NCI-H510A treated with DMSO at 0.1 percent for 48 hours (cell line): ENCODE results near the gene SLC17A9.
"Not testable (repeated sequence)": the region's sequence is repeated elsewhere in the genome, so short reads cannot be mapped to it uniquely, and the experiment has no call there.

ENCODE experiments used
- DNase-seq: peaks from one replicate; lab custom pipeline; 2025; lab: John Stamatoyannopoulos, UW

SLC17A9 gene

GRCh38 chr20:62957136-62958117, 4.9 kb downstream of the SLC17A9 start:
- DNase-seq = no peak

DNA sequence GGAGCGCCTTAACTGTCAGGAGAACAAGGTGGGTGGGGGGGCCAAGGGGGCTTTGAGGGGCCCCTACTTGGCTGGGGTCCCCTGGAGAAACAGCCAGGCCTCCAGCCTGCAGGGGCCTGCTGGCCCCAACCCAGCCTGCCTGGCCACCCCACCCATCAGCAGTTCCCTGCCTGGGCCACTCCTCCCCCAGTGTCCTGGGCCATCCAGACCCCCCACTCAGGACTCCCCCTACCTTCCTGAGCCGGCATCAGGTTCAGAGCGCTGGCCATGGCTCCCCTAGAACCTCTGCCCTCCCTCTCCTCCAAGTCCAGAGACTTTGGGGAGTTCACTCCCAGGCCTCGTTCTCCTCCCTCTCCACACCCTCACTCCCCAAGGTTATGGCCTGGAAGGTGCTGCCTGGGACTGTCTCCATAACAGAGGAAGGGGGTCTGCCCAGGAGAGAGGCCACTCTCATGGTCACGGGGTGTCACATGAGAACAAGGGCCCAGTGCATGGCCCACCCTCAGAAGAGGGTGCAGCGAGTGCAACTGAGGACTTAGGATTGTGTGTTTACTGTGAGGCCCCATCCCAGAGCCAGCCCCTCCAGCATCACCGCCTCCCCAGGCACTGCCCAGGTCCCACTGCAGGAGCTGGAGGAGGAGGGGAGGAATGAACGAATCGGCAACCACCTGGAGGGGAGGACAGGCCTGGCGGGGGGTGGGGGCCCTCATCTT, 6.0 kb downstream of the SLC17A9 start:
- DNase-seq = no peak

DNA sequence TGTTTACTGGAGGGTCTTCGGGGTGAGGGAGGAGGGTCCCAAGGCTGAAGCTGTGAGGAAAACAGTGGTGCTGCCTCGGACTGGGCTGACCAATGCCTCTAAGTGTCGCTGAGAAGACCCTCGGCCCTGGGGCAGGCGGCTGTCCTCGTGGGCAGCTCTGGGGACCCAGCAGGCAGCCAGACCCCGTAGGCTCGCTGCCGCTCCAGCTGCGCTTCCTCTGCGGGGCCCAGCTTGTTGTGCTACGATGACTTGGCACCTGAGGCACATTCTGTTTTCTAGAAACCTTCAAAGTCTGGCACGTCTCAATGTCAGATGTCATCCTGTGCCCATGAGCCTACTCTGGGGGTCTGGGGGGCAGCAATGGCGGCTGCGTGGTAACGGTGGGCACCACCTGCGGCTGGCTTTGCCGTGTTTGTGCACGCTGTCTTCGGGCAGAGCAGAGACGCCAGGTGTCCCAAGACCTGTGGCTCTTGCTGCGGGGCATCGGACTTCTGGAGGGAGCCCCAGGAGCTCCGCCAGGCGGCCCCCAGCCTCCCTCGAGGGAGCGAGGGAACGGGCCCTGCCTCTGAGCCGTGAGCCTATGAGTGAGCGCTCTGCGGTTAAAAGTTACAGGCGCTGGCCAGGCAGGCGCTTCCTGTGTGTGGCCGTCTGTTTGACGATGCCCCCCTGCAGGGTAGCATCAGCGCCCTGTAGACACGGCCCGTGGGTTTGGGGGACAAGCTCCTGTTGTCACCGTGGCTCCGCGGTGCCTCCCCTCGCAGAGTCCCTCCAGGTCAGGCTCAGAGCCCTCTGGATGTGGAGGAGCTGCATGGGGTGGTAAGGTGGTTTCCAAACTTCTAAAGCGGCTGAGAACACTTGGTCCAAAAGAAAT, 6.8 kb downstream of the SLC17A9 start:
- no peak for DNase-seq

- DNase-seq = no peak
These were observed 7.5 kb downstream of the SLC17A9 start for GRCh38 chr20:62959998-62960436.

GRCh38 chr20:62960446-62961309, 8.2 kb downstream of the SLC17A9 start:
- not testable (repeated sequence) for DNase-seq

DNA sequence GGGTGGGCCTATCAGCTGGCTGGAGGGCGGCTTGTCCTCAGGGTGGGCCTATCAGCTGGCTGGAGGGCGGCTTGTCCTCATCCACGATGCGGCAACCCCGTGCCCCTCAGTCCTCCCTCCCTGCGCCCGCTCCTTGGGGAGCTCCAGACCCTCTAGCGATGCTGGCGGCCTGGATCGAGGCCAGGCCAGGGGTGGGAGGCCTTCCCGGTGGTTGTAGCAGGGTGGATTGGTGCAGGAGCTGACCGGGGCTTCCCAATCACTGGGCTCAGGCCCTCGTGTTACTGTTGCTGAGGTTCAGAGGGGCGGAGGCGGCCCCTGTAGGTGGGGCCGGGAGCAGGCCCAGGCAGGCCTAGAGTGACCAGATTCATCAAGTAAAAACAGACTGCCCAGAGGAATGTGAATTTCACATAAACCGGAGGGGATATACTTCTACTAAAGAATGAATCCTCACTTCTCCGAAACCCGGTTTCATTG, 8.8 kb downstream of the SLC17A9 start:
- no peak for DNase-seq

DNA sequence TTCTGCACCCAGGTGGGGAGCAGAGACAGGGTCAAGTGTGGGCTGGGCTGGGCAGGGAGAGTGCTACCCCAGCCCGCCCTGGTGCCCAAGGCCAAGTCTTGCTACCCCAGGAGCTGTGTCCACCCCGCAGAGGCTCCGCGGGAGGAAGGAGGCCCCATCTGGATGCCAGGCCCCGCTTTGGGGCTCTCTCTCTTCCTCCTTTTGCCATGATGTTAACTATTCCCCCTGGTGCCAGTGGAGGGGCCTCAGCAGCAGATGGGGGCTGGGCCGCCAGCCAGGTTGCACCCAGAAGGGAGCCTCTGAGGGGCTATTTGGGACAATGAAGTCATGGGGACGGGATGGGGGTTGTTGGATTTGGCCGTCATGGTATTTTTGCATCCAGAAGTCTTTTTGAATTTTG, 9.3 kb downstream of the SLC17A9 start:
- no peak for DNase-seq

GRCh38 chr20:62962221-62962879, 9.8 kb downstream of the SLC17A9 start:
- no peak for DNase-seq

GRCh38 chr20:62962891-62963613, 10.5 kb downstream of the SLC17A9 start:
- DNase-seq = no peak

DNA sequence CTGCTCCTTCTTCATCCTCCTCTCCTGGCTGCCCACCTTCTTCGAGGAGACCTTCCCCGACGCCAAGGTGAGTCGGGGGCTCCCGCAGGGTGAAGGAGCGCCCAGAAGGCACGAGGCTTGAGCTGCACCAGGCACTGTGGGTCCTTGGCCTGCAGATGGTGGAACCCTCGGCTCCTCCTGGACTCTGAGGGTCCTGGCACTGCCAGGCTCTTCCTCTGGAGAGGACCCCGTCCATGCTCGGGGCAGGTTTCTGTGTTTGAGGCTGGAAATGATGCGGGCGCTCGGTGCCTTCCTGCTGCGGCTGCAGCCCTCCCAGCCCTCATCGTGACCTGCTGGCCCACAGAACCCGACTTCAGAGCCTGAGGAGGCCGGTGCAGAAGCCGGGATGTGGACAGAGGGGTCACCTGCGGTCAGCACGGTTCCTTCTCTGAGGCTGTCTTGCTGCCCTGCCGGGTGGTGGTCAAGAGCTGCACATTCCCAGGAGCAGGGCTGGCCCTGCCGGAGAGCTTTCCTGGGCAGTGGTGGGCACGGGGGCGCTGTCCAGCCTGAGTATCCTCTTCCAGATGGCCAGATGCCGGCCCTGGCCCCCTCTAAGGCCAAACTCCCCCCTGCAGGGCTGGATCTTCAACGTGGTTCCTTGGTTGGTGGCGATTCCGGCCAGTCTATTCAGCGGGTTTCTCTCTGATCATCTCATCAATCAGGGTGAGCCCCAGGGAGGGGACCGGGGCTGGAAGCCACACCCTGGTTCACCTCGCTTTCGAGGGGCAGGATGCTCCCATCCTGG, 11.3 kb downstream of the SLC17A9 start:
- DNase-seq = no peak

GRCh38 chr20:62964700-62965099, 12.2 kb downstream of the SLC17A9 start:
- DNase-seq = no peak

DNA sequence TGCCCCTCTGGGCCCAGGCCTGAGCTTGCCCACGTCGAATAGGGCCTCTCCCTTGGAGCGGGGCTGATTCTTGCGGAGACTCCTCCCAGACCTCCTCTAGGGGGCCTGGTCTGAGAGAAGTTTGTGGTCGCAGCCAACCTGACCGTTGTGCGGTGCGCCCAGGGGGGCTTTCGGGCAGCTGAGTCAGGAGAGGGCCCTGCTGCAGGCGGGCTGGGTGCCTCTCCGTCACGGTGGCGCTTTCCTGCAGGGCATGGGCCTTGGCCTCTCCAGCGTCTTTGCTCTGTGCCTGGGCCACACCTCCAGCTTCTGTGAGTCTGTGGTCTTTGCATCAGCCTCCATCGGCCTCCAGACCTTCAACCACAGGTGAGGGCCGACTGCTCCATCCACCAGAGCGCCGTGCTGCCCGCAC, 12.9 kb downstream of the SLC17A9 start:
- no peak for DNase-seq

- no peak for DNase-seq
These were observed 14.0 kb downstream of the SLC17A9 start for GRCh38 chr20:62966212-62967148.

DNA sequence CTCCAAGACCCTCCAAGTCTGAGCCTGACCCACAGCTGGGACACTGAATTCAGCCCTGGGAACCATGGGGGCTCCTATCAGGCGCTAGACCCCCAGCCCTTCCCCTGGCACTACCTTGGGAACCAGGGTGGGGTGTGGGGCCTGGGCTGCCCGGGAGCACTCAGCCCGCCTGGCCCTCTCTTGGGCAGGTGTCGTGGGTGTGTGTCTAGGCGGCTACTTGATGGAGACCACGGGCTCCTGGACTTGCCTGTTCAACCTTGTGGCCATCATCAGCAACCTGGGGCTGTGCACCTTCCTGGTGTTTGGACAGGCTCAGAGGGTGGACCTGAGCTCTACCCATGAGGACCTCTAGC, 14.6 kb downstream of the SLC17A9 start:
- DNase-seq = no peak

DNA sequence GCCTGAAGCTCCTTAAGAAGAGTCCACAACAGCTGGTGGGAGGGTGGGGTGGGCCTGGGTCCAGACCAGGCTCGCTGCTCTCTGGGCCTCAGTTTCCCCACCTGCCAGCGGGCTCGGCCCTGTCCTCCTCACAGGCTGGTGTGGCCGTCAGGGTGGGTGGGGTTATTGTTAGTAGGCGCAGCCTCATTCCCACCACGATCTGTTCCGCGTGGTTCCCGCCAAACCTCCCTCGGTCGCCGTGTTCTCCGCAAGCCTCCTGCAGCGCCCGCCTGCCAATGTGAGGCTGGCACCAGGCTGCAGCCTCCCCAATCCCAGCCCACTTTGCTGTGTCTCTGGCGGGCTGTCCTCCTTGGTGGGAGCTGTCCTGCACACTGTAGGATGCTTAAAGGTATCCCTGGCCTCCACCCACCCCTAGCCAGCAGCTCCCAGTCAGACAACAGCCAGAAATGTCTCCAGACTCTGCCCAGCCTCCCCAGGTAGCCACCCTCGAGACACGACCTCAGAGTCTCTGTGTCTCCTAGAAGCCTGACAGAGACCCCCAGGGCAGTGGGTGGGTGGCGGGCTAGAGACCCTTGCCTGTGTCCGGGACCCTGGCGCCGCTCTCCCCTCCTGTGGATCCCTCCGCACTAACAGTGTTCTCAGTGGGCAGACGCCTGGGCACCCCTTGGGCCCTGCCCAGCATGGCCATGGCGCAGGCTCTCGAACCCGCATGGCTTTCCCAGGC, 15.3 kb downstream of the SLC17A9 start:
- no peak for DNase-seq

DNA sequence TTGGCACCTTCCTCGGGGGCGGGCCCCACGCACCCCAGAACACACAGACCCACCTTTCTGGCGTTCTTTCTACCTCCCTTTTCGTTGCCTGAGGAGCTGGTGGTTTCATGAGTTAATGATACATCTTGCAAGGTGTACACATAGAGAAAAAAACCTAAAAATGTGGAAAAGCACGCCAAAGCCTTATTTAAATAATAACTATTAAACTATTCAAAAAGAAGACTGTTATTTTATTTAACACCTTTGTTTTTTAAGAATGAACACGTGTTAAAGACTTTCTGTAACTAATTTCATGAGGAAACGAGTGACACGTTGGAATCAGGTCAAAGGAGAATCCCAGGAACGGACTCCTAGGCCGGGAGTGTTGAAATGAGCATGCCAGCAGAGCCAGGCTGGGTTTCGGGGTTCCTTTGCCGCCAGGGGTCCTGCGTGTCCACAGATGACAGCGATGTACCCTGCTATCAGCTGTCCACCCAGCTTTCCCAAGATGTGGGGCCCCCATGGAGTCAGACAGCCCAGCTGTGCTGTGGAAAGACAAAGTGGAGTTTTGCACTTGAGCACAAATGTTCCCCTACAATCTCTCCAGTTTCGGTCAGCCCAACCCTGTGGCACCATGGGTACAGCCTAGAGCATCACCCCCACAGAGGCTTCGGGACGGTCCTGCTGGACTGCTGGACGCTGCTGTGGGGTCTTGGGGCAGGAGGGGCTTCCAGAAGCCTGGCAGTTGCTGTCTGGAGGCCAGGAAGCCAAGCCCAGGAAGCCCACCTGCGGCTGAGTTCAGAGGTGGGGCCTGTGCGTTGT, 16.1 kb downstream of the SLC17A9 start:
- DNase-seq = no peak
